Measurements from ENCODE around the gene SECISBP2.

GRCh38 chr9:89363921-89364665, 45.8 kb downstream of the SECISBP2 start:
- no peak for TF ChIP-seq CTCF (IDR thresholded peaks at IDR 0.05)
- no peak for TF ChIP-seq POLR2A (IDR thresholded peaks at IDR 0.05)

Data from Peyer's patch (tissue), 4 donors.